Hepatocyte (in vitro differentiated cells): ENCODE data around the gene BARX2. TPM values are rescaled to one million over a fixed set of nuclear protein-coding genes. Genes with fewer than 3 reads are reported as not detected.

ENCODE experiments used
- DNase-seq: peaks from one replicate; pipeline ENCODE4 v3.0.0-alpha.2; 2016; ENCODE audit warnings: low spot score
- H2AFZ ChIP-seq: fragments of 200-600 bp; sonication (generic); 2 replicates; pipeline ENCODE4 v1.6.0; 2016; ENCODE audit warnings: antibody characterized with exemption, mild to moderate bottlenecking
- H3K27ac ChIP-seq: fragments of 200-600 bp; sonication (generic); 2 replicates; pipeline ENCODE4 v1.5.1; 2016; ENCODE audit warnings: mild to moderate bottlenecking
- H3K27me3 ChIP-seq: fragments of 200-600 bp; sonication (generic); 2 replicates; pipeline ENCODE4 v1.6.1; 2016
- H3K36me3 ChIP-seq: fragments of 200-600 bp; sonication (generic); replicated peaks from 2 replicates; pipeline ENCODE4 v1.5.1; 2016; ENCODE audit warnings: low read depth; ENCODE audit not compliant: insufficient read depth
- H3K4me1 ChIP-seq: fragments of 200-600 bp; sonication (generic); 2 replicates; pipeline ENCODE4 v1.5.1; 2016; ENCODE audit warnings: mild to moderate bottlenecking, moderate library complexity; ENCODE audit not compliant: insufficient read depth
- H3K4me2 ChIP-seq: fragments of 200-600 bp; sonication (generic); 2 replicates; pipeline ENCODE4 v1.6.0; 2016
- H3K4me3 ChIP-seq: fragments of 200-600 bp; sonication (generic); 2 replicates; pipeline ENCODE4 v1.5.1; 2016; ENCODE audit warnings: mild to moderate bottlenecking
- H3K79me2 ChIP-seq: fragments of 200-600 bp; sonication (generic); 2 replicates; pipeline ENCODE4 v1.6.0; 2017; ENCODE audit warnings: mild to moderate bottlenecking
- H3K9me2 ChIP-seq: fragments of 200-600 bp; sonication (generic); replicated peaks from 2 replicates; pipeline ENCODE4 v1.6.0; 2017; ENCODE audit warnings: mild to moderate bottlenecking; ENCODE audit not compliant: insufficient read depth
- H3K9me3 ChIP-seq: fragments of 200-600 bp; sonication (generic); 2 replicates; pipeline ENCODE4 v1.5.1; 2016; ENCODE audit warnings: low read depth, mild to moderate bottlenecking
- H4K20me1 ChIP-seq: fragments of 200-600 bp; sonication (generic); 2 replicates; pipeline ENCODE4 v1.6.0; 2016; ENCODE audit warnings: mild to moderate bottlenecking; ENCODE audit not compliant: insufficient read depth, poor library complexity, severe bottlenecking
- CTCF ChIP-seq: fragments of 200-600 bp; sonication (generic); IDR thresholded peaks from 2 replicates; pipeline ENCODE4 v1.5.1; 2016; ENCODE audit warnings: antibody characterized with exemption, mild to moderate bottlenecking; ENCODE audit not compliant: poor library complexity
- EZH2 ChIP-seq: fragments of 200-600 bp; sonication (generic); IDR thresholded peaks from 2 replicates; pipeline ENCODE4 v1.6.1; 2016; ENCODE audit warnings: antibody characterized with exemption, mild to moderate bottlenecking, borderline replicate concordance
- EZH2phosphoT487 ChIP-seq: fragments of 200-600 bp; sonication (generic); IDR thresholded peaks from one replicate; pipeline ENCODE4 v1.6.1; 2018; ENCODE audit warnings: antibody characterized with exemption, mild to moderate bottlenecking, low read depth, moderate library complexity; ENCODE audit not compliant: unreplicated experiment, severe bottlenecking
- WGBS: methylation state at CpG from one replicate; pipeline ENCODE4 v1.1.6; 2016; ENCODE audit warnings: low lambda C conversion rate; ENCODE audit errors: missing lambda C conversion rate; 5-methylcytosine and 5-hydroxymethylcytosine counted together
- polyA plus RNA-seq: library from polyadenylated mRNA; unstranded; fragments of >200 nt; fragmentation: Nextera tagmentation; extraction: Ambion mirVana; gene quantifications from 2 replicates; pipeline ENCODE4 v1.2.1, GENCODE V29; 2016
- total RNA-seq: library from RNA; depleted of rRNA; stranded (reverse); fragments of >200 nt; gene quantifications from 2 replicates; pipeline ENCODE4 v1.2.3, GENCODE V29; 2014

The BARX2 gene
- total and polyA plus RNA-seq, 2 experiments from 2014 or later: 0.10 to 0.77 TPM

- no peak for DNase-seq
- Histone ChIP-seq H2AFZ (no peak overlapping the region), H3K27me3 (peaks cover 3% of the 10 kb centered on the region), H3K4me2 (no peak overlapping the region), H4K20me1 (no peaks in the 10 kb centered on the region), H3K4me3 (no peak overlapping the region), H3K4me1 (peaks cover 9% of the 10 kb centered on the region), H3K79me2 (no peaks in the 10 kb centered on the region), H3K27ac (no peak overlapping the region), H3K9me2 (no peaks in the 10 kb centered on the region), H3K36me3 (no peaks in the 10 kb centered on the region), H3K9me3 (no peaks in the 10 kb centered on the region)
- TF ChIP-seq EZH2: no peak
- TF ChIP-seq EZH2phosphoT487: no peak
- no peak for TF ChIP-seq CTCF
- WGBS: 96% methylated on average over 4 of the region's 4 CpGs
Measured at GRCh38 chr11:129390303-129390821, 14.7 kb downstream of the BARX2 start.

- no peak for TF ChIP-seq CTCF
- no peak for TF ChIP-seq EZH2phosphoT487
- H3K4me3 ChIP-seq: no peak overlapping the region
- H3K36me3 ChIP-seq: no peaks in the 10 kb centered on the region
- 58% methylated on average over 5 of the region's 5 CpGs for WGBS
- no peaks in the 10 kb centered on the region for H3K79me2 ChIP-seq
- H3K4me1 ChIP-seq: peaks cover 9% of the 10 kb centered on the region
- no peaks in the 10 kb centered on the region for H3K27me3 ChIP-seq
- H4K20me1 ChIP-seq: no peaks in the 10 kb centered on the region
- H3K9me3 ChIP-seq: no peaks in the 10 kb centered on the region
- H3K4me2 ChIP-seq: no peak overlapping the region
- no peak for DNase-seq
- H3K27ac ChIP-seq: no peak overlapping the region
- no peak overlapping the region for H2AFZ ChIP-seq
- H3K9me2 ChIP-seq: no peaks in the 10 kb centered on the region
Measured at GRCh38 chr11:129391360-129391759, 15.7 kb downstream of the BARX2 start.

- H3K4me2 ChIP-seq: no peak overlapping the region
- DNase-seq: no peak
- H3K27ac ChIP-seq: no peak overlapping the region
- H3K36me3 ChIP-seq: no peaks in the 10 kb centered on the region
- no peak overlapping the region for H2AFZ ChIP-seq
- no peaks in the 10 kb centered on the region for H4K20me1 ChIP-seq
- no peak overlapping the region for H3K4me3 ChIP-seq
- no peaks in the 10 kb centered on the region for H3K9me3 ChIP-seq
- no peaks in the 10 kb centered on the region for H3K9me2 ChIP-seq
- H3K27me3 ChIP-seq: no peaks in the 10 kb centered on the region
- H3K79me2 ChIP-seq: no peaks in the 10 kb centered on the region
- TF ChIP-seq EZH2phosphoT487 (no peak), CTCF (no peak), EZH2 (no peak)
- H3K4me1 ChIP-seq: peaks cover 9% of the 10 kb centered on the region
- 66% methylated on average over 6 of the region's 6 CpGs for WGBS
Measured at GRCh38 chr11:129391821-129392220, 16.2 kb downstream of the BARX2 start.

GRCh38 chr11:129392995-129393394 lies 17.3 kb downstream of the BARX2 start:
- DNase-seq: no peak
- Histone ChIP-seq H3K9me3 (no peaks in the 10 kb centered on the region), H4K20me1 (no peaks in the 10 kb centered on the region), H2AFZ (no peak overlapping the region), H3K79me2 (no peaks in the 10 kb centered on the region), H3K4me1 (no peaks in the 10 kb centered on the region), H3K9me2 (no peaks in the 10 kb centered on the region), H3K4me3 (no peak overlapping the region), H3K27me3 (no peaks in the 10 kb centered on the region), H3K4me2 (no peak overlapping the region), H3K27ac (no peak overlapping the region), H3K36me3 (no peaks in the 10 kb centered on the region)
- WGBS: 91% methylated on average over 1 of the region's 1 CpG
- TF ChIP-seq EZH2 (no peak), EZH2phosphoT487 (no peak), CTCF (no peak)
